GM21786 (cell line): ENCODE results near the gene PLXNB2.
A peak's percentile ranks its signal among the peaks of the same experiment; 100 is the strongest.

Experiments
- ATAC-seq: cut with Tn5 transposase; IDR thresholded peaks from one replicate; pipeline ENCODE4 v1.9.1; 2021; ENCODE audit not compliant: unreplicated experiment

Gene PLXNB2

GRCh38 chr22:50253046-50253915 lies 54.2 kb downstream of the PLXNB2 start:
- no peak for ATAC-seq

- no peak for ATAC-seq
Observed at GRCh38 chr22:50252082-50253045, 55.1 kb downstream of the PLXNB2 start.

GRCh38 chr22:50251477-50252081 lies 55.9 kb downstream of the PLXNB2 start:
- ATAC-seq: no peak

GRCh38 chr22:50250555-50251476 lies 56.6 kb downstream of the PLXNB2 start, which contains the start of gene HDAC10:
Gene HDAC10, minus strand, starts transcription at chr22:50251265. Its CDS starts 233 bp downstream, at chr22:50251032.
- peak; percentile 48 for ATAC-seq

GRCh38 chr22:50250249-50250554 lies 57.2 kb downstream of the PLXNB2 start:
- ATAC-seq: no peak

GRCh38 chr22:50249341-50250248 lies 57.9 kb downstream of the PLXNB2 start:
- no peak for ATAC-seq

GRCh38 chr22:50248196-50249081 lies 59.0 kb downstream of the PLXNB2 start:
- ATAC-seq: no peak

- no peak for ATAC-seq
Observed at GRCh38 chr22:50247748-50248147, 59.7 kb downstream of the PLXNB2 start.

GRCh38 chr22:50246242-50247175 lies 60.9 kb downstream of the PLXNB2 start:
- ATAC-seq: no peak

GRCh38 chr22:50245214-50246072 lies 62.0 kb downstream of the PLXNB2 start:
- no peak for ATAC-seq

GRCh38 chr22:50244420-50245213 lies 62.8 kb downstream of the PLXNB2 start, which contains the start of gene TUBGCP6:
Gene TUBGCP6, minus strand, starts transcription at chr22:50245023. Its CDS starts 564 bp downstream, at chr22:50244459.
- peak; percentile 69 for ATAC-seq

- no peak for ATAC-seq
Observed at GRCh38 chr22:50243685-50244419, 63.6 kb downstream of the PLXNB2 start.

- ATAC-seq: no peak
Observed at GRCh38 chr22:50242406-50242949, 65.0 kb downstream of the PLXNB2 start.

GRCh38 chr22:50238755-50239154 lies 68.7 kb downstream of the PLXNB2 start:
- no peak for ATAC-seq
